ENCODE measurements around the gene OR51F2.
"Not testable (repeated sequence)": the region's sequence is repeated elsewhere in the genome, so short reads cannot be mapped to it uniquely, and the experiment has no call there.

The OR51F2 gene, protein sequence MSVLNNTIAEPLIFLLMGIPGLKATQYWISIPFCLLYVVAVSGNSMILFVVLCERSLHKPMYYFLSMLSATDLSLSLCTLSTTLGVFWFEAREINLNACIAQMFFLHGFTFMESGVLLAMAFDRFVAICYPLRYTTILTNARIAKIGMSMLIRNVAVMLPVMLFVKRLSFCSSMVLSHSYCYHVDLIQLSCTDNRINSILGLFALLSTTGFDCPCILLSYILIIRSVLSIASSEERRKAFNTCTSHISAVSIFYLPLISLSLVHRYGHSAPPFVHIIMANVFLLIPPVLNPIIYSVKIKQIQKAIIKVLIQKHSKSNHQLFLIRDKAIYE

DNA sequence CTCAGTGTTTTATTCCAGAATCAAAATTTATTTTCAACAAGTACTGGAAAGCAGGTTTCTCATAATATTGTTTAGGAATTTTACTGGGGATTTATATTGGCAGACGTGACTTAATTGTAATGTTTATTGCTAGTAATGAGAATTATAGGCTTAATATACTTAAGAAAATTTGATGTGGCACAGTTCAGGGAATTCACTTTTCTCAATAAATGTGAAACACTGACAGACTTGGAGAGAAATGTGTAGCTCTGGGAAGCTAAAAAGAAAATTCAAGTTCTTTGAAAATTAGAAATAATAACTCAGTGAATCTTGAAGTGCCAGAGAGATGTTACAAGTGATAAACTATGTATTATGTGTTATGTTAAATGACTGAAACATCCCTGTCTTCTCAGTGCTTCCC, at the start of gene OR51F2:
OR51F2 (plus strand) TSS at position 301 of the 400 bp plus-strand sequence. CDS start 101 bp downstream, outside the sequence.
- DNase-seq (ENCODE audit: low spot score) = no peak
- in situ Hi-C loops (cut with MboI; ENCODE audit: low pct_unique_long_range_greater_than_20kb, low sequenced_read_pairs, unreplicated experiment) = no loop called here
- TF ChIP-seq, protein P1, sequence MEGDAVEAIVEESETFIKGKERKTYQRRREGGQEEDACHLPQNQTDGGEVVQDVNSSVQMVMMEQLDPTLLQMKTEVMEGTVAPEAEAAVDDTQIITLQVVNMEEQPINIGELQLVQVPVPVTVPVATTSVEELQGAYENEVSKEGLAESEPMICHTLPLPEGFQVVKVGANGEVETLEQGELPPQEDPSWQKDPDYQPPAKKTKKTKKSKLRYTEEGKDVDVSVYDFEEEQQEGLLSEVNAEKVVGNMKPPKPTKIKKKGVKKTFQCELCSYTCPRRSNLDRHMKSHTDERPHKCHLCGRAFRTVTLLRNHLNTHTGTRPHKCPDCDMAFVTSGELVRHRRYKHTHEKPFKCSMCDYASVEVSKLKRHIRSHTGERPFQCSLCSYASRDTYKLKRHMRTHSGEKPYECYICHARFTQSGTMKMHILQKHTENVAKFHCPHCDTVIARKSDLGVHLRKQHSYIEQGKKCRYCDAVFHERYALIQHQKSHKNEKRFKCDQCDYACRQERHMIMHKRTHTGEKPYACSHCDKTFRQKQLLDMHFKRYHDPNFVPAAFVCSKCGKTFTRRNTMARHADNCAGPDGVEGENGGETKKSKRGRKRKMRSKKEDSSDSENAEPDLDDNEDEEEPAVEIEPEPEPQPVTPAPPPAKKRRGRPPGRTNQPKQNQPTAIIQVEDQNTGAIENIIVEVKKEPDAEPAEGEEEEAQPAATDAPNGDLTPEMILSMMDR (IDR thresholded peaks at IDR 0.05; ENCODE audit: extremely low read depth, insufficient read depth, missing control alignments) = no peak

DNA sequence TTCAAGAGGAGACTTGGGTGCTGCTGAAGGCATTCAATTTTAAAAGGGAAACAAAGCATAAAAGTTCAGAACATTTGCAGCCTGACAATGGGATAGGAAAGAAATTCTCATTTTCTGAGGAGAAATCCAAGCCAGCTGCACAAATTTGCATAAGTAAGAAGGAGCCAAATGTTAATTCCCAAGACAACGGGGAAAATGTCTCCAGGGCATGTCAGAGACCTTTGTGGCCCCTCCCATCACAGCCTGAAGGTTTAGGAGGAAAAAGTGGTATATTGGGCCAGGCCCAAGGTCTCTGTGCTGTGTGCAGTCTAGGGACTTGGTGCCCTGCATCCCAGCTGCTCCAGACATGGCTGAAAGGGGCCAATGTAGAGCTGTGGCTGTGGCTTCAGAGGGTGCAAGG, 38.7 kb upstream of the OR51F2 start:
- TF ChIP-seq, protein P1 (IDR thresholded peaks at IDR 0.05; ENCODE audit: extremely low read depth, insufficient read depth, missing control alignments) = no peak

DNA sequence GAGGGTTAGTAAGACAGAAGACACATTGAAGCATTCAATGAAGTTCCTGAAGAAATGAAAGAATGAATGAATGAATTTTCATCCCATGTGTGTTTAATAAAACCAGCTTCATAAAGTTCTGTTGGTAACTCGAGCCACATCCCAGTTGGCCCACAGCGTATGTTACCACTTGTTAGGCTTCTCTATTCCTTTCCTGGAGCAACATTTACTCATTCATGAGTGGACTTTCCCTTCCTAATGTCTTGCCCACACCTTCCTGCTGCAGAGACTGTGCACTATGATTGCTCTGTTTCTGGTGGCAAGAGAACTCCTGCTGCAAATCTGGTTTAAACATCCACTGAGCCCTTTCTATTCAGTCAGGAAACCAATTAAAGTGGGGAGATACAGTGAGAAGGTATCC, 23.9 kb upstream of the OR51F2 start:
- in situ Hi-C loops (cut with MboI; ENCODE audit: low pct_unique_long_range_greater_than_20kb, low sequenced_read_pairs, unreplicated experiment) = no loop called here
- DNase-seq (ENCODE audit: low spot score) = no peak
- TF ChIP-seq, protein P1 (IDR thresholded peaks at IDR 0.05; ENCODE audit: extremely low read depth, insufficient read depth, missing control alignments) = no peak

More for the DNA sequence above, 38.7 kb upstream of the OR51F2 start:
- no peak for DNase-seq (ENCODE audit: low spot score)
- in situ Hi-C loops (cut with MboI; ENCODE audit: low pct_unique_long_range_greater_than_20kb, low sequenced_read_pairs, unreplicated experiment) = no loop called here

DNA sequence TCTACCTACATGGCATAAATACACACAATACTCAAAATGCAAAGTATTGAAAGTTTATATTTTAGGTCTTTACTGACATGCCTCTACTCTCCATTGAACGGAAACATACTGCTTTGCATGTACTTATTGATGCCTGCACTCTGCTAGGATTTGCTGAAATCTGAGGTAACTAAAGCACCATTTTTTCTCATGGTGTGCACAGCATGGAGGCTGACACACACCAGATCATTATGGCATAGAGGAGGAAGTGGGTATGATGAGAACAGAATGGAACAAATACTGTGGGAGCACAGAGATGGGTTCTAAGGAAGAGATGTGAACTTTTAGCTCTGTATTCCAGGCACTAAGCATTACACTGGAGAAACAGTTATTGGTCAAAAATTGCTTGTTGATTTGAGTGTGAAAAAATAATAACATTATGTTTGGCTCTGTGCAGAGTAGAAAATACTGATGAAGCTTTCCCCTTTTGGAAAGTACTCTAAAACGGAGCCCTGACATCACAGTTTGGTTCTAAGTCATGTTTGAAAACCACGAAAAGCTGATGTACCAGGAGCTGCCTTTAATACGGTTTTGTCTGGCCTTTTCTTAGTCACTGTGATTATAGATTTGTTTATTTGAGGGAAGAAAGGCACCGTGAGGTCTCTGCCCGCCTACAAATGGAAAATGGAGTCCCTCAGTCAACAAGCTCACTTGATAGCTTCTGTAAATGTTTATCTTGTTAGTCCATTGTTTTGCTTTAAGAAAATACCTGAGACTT, 22.5 kb upstream of the OR51F2 start:
- TF ChIP-seq, protein P1 (IDR thresholded peaks at IDR 0.05; ENCODE audit: extremely low read depth, insufficient read depth, missing control alignments) = no peak
- in situ Hi-C loops (cut with MboI; ENCODE audit: low pct_unique_long_range_greater_than_20kb, low sequenced_read_pairs, unreplicated experiment) = no loop called here
- DNase-seq (ENCODE audit: low spot score) = no peak

DNA sequence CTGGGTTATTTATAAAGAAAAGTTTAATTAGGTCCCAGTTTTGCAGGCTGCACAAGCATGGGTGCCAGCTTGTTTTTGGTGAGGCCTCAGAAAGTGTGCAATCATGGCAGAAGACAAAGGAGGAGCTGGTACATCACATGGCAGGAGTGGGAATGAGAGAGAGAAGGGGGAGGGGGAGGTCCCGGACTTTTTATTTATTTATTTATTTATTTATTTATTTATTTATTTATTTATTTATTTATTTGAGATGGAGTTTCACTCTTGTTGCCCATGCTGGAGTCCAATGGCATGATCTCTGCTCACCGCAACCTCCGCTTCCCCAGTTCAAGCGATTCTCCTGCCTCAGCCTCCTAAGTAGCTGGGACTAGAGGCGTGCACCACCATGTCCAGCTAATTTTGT, 19.8 kb upstream of the OR51F2 start:
- in situ Hi-C loops (cut with MboI; ENCODE audit: low pct_unique_long_range_greater_than_20kb, low sequenced_read_pairs, unreplicated experiment); DNase-seq (ENCODE audit: low spot score): not testable (repeated sequence)

DNA sequence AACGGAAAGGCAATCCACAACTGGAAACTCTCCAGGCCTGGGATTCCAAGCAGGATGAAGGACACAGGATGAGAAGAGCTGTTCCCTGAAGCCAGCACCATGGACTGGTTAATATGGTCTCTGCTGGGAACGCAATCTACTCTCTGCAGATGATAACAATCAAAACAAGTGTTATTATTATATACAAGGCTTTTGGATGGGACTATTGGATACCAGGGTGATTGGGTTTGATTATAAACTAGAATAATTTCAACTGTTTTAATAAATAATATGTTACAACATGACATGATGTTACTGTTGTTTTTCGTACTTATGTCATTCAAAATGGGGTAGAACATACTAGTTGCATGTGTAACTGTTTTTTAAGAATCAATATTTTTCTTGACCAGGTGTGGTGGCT, 16.8 kb upstream of the OR51F2 start, which contains the start of gene OR52R1:
OR52R1 (minus strand) TSS at position 101 of the 400 bp plus-strand sequence; CDS start at position 101, 0 bp downstream.
- in situ Hi-C loops (cut with MboI; ENCODE audit: low pct_unique_long_range_greater_than_20kb, low sequenced_read_pairs, unreplicated experiment) = no loop called here
- DNase-seq (ENCODE audit: low spot score) = no peak
- TF ChIP-seq, protein P1 (IDR thresholded peaks at IDR 0.05; ENCODE audit: extremely low read depth, insufficient read depth, missing control alignments) = no peak

DNA sequence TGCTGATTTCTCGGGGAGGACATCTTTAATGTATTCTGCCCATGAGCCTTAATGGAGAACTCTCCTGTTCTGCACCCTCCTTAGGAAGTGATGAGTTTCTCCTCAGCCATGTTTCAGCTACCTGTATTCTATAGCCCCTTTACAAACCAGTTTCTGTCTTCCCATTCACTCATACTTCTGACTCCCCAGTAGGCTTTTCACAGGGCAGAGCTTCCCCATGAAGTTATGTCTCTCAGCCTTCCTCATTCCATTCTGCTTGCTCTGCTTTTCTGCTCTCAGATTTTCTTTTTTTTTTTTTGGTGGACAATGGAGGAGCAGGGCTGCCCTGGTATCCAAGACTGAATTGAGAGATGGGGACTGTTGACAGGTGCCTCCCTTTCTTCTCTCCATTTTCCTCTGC, 12.6 kb upstream of the OR51F2 start:
- no peak for DNase-seq (ENCODE audit: low spot score)
- TF ChIP-seq, protein P1 (IDR thresholded peaks at IDR 0.05; ENCODE audit: extremely low read depth, insufficient read depth, missing control alignments) = no peak
- in situ Hi-C loops (cut with MboI; ENCODE audit: low pct_unique_long_range_greater_than_20kb, low sequenced_read_pairs, unreplicated experiment) = no loop called here

All from GM13977 (cell line).